ENCODE data around the gene CPB2. TPM values are rescaled to one million over a fixed set of nuclear protein-coding genes. Genes with fewer than 3 reads are reported as not detected.

Gene CPB2
- polyA plus RNA-seq, 1 donor, result 0.10 TPM

DNA sequence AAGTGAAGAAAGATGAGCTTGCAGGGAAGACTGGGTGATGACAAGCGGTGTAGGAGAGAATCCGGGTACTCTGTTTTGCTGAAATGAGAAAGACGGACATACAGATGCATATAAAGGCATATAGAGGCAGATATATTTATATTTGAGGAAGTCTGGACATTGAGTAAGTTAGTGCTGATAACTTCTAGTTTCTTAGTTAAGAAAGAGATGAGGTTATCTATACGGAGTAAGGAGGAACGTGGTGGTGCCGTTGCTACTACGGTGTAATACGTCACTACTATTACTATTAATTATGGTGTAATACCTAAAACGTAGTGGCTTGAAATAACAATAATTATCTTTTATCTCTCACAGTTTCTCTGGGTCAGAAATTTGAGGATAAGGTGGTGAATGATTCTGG, 9.8 kb upstream of the CPB2 start:
- Histone ChIP-seq H3K4me1 (ENCODE audit: control insufficient read depth, insufficient read depth, low read length) (no peaks in the 10 kb centered on the region), H3K4me3 (ENCODE audit: low read length) (no peak overlapping the region), H3K9me3 (ENCODE audit: control insufficient read depth, low read depth, low read length) (no peaks in the 10 kb centered on the region), H3K27ac (ENCODE audit: low read length) (no peak overlapping the region), H3K36me3 (ENCODE audit: control insufficient read depth, insufficient read depth, low read length) (no peaks in the 10 kb centered on the region), H3K27me3 (ENCODE audit: control insufficient read depth, insufficient read depth, low read length) (no peaks in the 10 kb centered on the region)
- WGBS (ENCODE audit: insufficient coverage, low lambda C conversion rate), result no CpG with 5 or more reads among the region's 9 CpGs
- no peak for DNase-seq

DNA sequence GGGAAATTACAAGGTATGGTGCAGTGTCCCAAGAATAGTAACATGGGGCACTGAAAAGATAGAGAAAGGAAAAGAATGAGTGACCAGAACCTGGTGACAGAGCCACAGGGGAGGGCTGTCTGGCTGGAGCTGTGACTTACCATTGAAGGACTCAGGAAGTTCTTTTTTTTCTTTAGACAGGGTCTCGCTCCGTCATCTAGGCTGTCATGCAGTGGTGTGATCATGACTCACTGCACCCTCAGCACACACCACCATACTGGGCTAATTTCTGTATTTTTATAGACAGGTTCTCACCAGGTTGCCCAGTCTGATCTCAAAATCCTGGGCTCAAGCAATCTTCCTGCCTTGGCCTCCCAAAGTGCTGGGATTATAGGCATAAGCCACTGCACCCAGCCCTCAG, 8.8 kb upstream of the CPB2 start:
- Histone ChIP-seq H3K9me3 (ENCODE audit: control insufficient read depth, low read depth, low read length) (no peaks in the 10 kb centered on the region), H3K4me3 (ENCODE audit: low read length) (no peak overlapping the region), H3K27ac (ENCODE audit: low read length) (no peak overlapping the region), H3K4me1 (ENCODE audit: control insufficient read depth, insufficient read depth, low read length) (no peaks in the 10 kb centered on the region), H3K36me3 (ENCODE audit: control insufficient read depth, insufficient read depth, low read length) (no peaks in the 10 kb centered on the region), H3K27me3 (ENCODE audit: control insufficient read depth, insufficient read depth, low read length) (peaks cover 4% of the 10 kb centered on the region)
- no CpG with 5 or more reads among the region's 2 CpGs for WGBS (ENCODE audit: insufficient coverage, low lambda C conversion rate)
- no peak for DNase-seq

DNA sequence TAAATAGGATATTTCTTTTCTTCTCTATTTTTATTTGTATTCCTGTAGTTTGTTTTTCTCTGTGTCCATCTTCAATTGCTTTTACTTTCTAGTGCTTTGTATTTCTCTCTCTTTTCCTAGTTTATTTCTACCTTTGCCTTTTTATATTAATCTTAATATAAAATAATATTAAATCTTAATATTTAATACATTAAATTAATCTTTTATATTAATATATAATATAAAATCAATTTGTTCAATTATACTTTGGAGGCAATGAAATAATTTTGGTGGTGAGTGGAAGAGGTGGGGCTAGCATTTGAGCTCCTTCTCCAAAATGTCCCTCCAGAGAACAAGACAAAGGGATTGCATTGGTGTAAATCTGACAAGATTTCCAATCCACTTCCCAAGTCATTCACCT, 6.3 kb upstream of the CPB2 start:
- Histone ChIP-seq H3K4me3 (ENCODE audit: low read length) (no peak overlapping the region), H3K27ac (ENCODE audit: low read length) (no peak overlapping the region), H3K36me3 (ENCODE audit: control insufficient read depth, insufficient read depth, low read length) (no peaks in the 10 kb centered on the region), H3K27me3 (ENCODE audit: control insufficient read depth, insufficient read depth, low read length) (peaks cover 4% of the 10 kb centered on the region), H3K9me3 (ENCODE audit: control insufficient read depth, low read depth, low read length) (no peaks in the 10 kb centered on the region), H3K4me1 (ENCODE audit: control insufficient read depth, insufficient read depth, low read length) (no peaks in the 10 kb centered on the region)
- no peak for DNase-seq

DNA sequence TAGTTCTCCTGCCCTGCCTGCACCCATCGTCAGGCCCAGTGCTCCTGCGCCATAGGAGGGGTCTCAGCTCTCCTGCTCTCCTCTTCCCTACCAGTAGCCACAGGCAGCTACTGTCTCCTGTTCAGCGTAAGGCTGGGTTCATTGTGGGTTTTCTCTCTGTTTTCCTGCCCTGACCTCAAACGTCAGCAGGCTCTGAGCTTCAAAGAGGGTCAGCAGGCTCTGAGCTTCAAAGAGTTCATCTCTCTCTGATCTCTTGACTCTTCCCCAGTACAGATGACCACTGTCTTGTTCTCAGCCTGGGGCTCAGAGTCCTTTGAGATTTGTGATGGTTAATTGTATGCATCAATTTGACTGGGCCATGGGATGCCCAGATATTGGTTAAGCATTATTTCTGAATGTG, 4.6 kb upstream of the CPB2 start:
- no peaks in the 10 kb centered on the region for H3K4me1 ChIP-seq (ENCODE audit: control insufficient read depth, insufficient read depth, low read length)
- no peak overlapping the region for H3K27ac ChIP-seq (ENCODE audit: low read length)
- H3K4me3 ChIP-seq (ENCODE audit: low read length), result no peak overlapping the region
- WGBS (ENCODE audit: insufficient coverage, low lambda C conversion rate), result no CpG with 5 or more reads among the region's 4 CpGs
- no peaks in the 10 kb centered on the region for H3K36me3 ChIP-seq (ENCODE audit: control insufficient read depth, insufficient read depth, low read length)
- no peaks in the 10 kb centered on the region for H3K9me3 ChIP-seq (ENCODE audit: control insufficient read depth, low read depth, low read length)
- peaks cover 4% of the 10 kb centered on the region for H3K27me3 ChIP-seq (ENCODE audit: control insufficient read depth, insufficient read depth, low read length)
- DNase-seq, result no peak

DNA sequence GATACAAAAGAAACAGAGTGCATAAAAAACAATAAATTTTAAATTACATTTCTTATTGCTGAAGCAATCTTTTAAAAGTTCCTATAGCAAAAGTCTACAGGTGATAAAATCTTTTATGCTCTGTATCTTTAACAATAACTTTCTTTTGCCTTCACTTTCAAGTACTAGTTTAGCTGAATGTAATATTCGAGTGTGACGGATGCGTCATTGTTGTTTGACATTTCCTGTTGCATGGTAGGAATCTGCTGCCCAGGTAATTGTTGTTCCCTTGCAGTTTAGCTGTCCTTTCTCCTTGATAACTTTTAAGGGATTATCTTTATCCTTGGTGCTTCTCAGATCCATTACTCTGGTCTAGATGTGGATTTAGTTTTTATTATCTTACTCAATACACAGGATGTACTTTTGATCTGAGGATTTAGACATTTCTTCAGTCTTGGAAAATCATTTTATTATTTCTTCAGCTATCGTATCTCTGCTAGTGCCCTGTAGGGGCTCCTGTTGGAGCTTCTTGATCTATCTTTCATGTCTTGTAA, 2.1 kb upstream of the CPB2 start:
- Histone ChIP-seq H3K27me3 (ENCODE audit: control insufficient read depth, insufficient read depth, low read length) (peaks cover 4% of the 10 kb centered on the region), H3K27ac (ENCODE audit: low read length) (no peak overlapping the region), H3K36me3 (ENCODE audit: control insufficient read depth, insufficient read depth, low read length) (no peaks in the 10 kb centered on the region), H3K4me3 (ENCODE audit: low read length) (no peak overlapping the region), H3K4me1 (ENCODE audit: control insufficient read depth, insufficient read depth, low read length) (no peaks in the 10 kb centered on the region), H3K9me3 (ENCODE audit: control insufficient read depth, low read depth, low read length) (no peaks in the 10 kb centered on the region)
- DNase-seq, result no peak
- WGBS (ENCODE audit: insufficient coverage, low lambda C conversion rate), result 90% methylated on average over 2 of the region's 4 CpGs

DNA sequence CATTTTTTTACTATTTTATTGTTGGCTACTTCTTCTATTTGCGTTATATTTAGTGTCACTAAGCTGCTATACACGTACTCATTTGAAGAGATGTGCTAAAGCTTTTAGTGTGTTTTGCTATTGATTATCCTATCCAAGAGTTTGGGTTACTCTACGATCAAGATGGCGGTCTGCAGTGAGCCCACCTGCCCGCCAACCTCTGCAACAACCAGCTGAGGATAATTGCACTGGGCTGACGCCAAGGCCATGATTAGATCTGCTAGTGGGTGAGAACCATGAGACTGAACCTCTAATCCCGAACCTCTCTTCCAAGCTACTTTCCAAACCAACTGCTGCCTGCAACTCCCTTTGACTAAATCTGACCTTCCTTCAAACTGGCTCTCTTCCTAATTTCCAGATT, 1.8 kb downstream of the CPB2 start:
- H3K9me3 ChIP-seq (ENCODE audit: control insufficient read depth, low read depth, low read length), result no peaks in the 10 kb centered on the region
- no peak overlapping the region for H3K4me3 ChIP-seq (ENCODE audit: low read length)
- no peak overlapping the region for H3K27ac ChIP-seq (ENCODE audit: low read length)
- H3K36me3 ChIP-seq (ENCODE audit: control insufficient read depth, insufficient read depth, low read length), result no peaks in the 10 kb centered on the region
- H3K27me3 ChIP-seq (ENCODE audit: control insufficient read depth, insufficient read depth, low read length), result no peaks in the 10 kb centered on the region
- DNase-seq, result no peak
- no CpG with 5 or more reads among the region's 7 CpGs for WGBS (ENCODE audit: insufficient coverage, low lambda C conversion rate)
- no peaks in the 10 kb centered on the region for H3K4me1 ChIP-seq (ENCODE audit: control insufficient read depth, insufficient read depth, low read length)

DNA sequence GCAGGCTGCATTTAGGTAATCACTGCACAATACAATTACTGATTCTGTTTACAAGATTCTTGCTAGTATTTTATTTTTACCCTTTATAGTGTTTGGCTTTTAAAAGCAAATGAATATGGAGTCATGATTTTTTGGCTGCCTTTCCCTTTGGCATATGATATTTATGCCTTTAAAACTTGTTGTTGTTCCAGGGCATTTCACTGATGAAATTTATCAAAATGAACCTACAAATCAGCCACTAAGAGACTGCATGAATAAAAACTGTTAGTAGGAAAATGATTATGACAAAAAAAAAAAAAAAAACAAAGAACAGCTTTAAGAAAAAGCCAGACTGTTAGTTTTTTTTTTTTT, 2.6 kb downstream of the CPB2 start:
- Histone ChIP-seq H3K27ac (ENCODE audit: low read length) (no peak overlapping the region), H3K4me3 (ENCODE audit: low read length) (no peak overlapping the region), H3K4me1 (ENCODE audit: control insufficient read depth, insufficient read depth, low read length) (no peaks in the 10 kb centered on the region), H3K9me3 (ENCODE audit: control insufficient read depth, low read depth, low read length) (no peaks in the 10 kb centered on the region), H3K27me3 (ENCODE audit: control insufficient read depth, insufficient read depth, low read length) (no peaks in the 10 kb centered on the region), H3K36me3 (ENCODE audit: control insufficient read depth, insufficient read depth, low read length) (no peaks in the 10 kb centered on the region)
- no peak for DNase-seq

DNA sequence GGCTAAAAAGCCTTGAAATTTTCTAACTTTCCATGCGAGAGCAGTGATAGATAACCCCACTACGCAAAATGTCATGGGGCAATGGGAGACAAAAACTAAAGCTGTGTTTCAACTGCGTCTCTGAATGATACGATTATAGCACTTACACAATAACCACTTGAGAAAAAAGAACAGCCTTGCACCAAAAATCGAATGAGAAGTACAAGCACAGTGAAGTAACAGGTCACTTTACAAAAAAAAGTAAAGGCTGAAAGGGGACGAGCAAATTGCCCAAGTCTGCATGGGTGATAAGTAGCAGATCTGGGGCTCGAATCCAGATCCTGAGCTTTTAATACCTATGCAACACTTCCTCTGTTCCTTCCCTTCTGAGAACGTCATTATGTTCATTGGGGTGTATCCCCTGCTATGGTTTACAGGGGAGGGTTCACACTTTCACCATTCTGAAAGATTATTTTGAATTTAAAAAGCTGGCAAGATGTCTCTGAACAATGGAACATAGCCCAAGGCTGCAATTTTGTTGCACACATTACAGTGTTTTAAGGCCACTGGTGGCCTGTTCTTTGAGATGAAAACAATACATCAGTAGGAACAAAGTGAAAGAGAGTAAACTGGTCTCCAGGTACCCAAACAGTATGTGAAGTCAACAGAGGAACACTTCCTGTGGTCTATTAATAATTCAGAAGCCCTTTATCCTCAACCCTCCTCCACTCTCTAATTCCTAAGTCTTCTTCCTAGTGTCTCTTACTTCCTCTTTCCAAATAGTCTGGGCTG, 3.2 kb downstream of the CPB2 start:
- Histone ChIP-seq H3K27me3 (ENCODE audit: control insufficient read depth, insufficient read depth, low read length) (no peaks in the 10 kb centered on the region), H3K27ac (ENCODE audit: low read length) (no peak overlapping the region), H3K9me3 (ENCODE audit: control insufficient read depth, low read depth, low read length) (no peaks in the 10 kb centered on the region), H3K4me1 (ENCODE audit: control insufficient read depth, insufficient read depth, low read length) (no peaks in the 10 kb centered on the region), H3K4me3 (ENCODE audit: low read length) (no peak overlapping the region), H3K36me3 (ENCODE audit: control insufficient read depth, insufficient read depth, low read length) (no peaks in the 10 kb centered on the region)
- DNase-seq, result no peak
- 0% methylated on average over 1 of the region's 8 CpGs for WGBS (ENCODE audit: insufficient coverage, low lambda C conversion rate)

DNA sequence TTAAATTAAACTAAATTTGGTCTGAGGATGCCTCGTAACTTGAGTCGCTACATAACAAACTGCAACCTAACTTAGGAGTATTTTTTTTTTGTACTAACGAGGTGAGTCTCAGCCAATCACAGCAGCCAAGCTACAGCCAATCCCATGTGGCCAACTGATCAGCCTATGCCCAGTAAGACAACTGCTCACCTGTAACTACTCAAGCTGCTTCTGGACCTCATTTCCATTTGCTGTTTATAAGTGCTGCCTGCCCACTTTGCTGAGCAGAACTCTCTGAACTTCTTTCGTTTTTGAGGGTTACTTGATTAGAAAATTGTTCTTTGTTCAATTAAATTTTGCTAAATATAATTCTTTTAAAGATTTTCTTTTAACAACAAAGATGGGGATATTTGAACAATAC, 3.8 kb downstream of the CPB2 start:
- no peaks in the 10 kb centered on the region for H3K9me3 ChIP-seq (ENCODE audit: control insufficient read depth, low read depth, low read length)
- WGBS (ENCODE audit: insufficient coverage, low lambda C conversion rate), result 100% methylated on average over 3 of the region's 4 CpGs

DNA sequence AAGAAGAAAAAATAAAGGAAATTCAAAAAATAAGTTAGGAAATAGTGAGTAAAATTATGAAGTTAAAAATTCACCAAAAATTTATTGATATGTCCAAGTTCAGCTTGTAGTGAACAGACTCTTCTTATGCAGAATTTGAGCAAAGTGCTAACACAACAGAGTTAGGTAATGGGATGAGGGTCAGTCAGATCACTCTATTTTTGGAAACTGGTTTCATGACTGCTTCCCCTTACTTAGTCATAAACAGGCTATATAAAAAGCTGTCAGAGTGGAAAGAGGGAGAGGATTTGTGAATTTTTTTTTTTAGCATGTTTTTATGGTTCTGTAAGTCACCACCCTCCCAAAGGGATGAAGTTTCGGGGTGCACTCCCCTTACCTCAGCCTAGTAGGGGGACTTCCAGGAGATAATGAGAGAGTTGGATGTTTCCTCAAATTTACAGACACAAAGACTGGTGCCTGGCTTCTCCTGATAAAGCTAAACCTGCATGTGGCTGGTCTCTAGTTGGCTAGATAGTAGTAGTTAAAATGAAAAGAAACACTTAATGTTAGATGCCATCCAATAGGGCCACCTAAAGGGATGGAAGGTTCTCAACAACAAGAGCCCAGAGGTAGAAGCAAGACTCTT, 4.5 kb downstream of the CPB2 start:
- H3K27me3 ChIP-seq (ENCODE audit: control insufficient read depth, insufficient read depth, low read length), result no peaks in the 10 kb centered on the region
- no peaks in the 10 kb centered on the region for H3K4me1 ChIP-seq (ENCODE audit: control insufficient read depth, insufficient read depth, low read length)
- DNase-seq, result no peak
- no peak overlapping the region for H3K4me3 ChIP-seq (ENCODE audit: low read length)
- no peaks in the 10 kb centered on the region for H3K9me3 ChIP-seq (ENCODE audit: control insufficient read depth, low read depth, low read length)
- no peak overlapping the region for H3K27ac ChIP-seq (ENCODE audit: low read length)
- H3K36me3 ChIP-seq (ENCODE audit: control insufficient read depth, insufficient read depth, low read length), result no peaks in the 10 kb centered on the region
- no CpG with 5 or more reads among the region's 1 CpG for WGBS (ENCODE audit: insufficient coverage, low lambda C conversion rate)

More for the DNA sequence above, 3.8 kb downstream of the CPB2 start:
- H3K27ac ChIP-seq (ENCODE audit: low read length), result no peak overlapping the region
- H3K27me3 ChIP-seq (ENCODE audit: control insufficient read depth, insufficient read depth, low read length), result no peaks in the 10 kb centered on the region
- DNase-seq, result no peak
- H3K4me3 ChIP-seq (ENCODE audit: low read length), result no peak overlapping the region
- H3K36me3 ChIP-seq (ENCODE audit: control insufficient read depth, insufficient read depth, low read length), result no peaks in the 10 kb centered on the region
- H3K4me1 ChIP-seq (ENCODE audit: control insufficient read depth, insufficient read depth, low read length), result no peaks in the 10 kb centered on the region

DNA sequence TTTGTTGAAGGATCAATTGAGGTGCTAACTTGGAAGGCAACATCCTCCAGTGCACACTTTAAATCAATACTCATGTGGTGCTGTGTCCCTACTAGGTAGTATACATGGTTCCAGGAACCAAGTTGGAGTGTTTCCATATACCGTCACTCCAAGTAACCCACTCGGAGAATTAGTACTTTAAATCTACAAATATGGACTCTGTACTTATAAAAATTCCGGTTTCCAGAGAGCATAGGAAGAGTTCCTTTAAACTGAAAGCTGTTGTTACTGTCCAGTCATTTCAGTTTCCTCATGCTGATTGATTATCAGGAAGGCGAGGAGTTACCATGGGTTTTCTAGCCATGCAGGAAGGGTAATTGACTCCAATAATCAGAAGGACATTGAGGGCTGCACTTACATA, 7.2 kb downstream of the CPB2 start:
- DNase-seq, result no peak
- Histone ChIP-seq H3K36me3 (ENCODE audit: control insufficient read depth, insufficient read depth, low read length) (no peaks in the 10 kb centered on the region), H3K9me3 (ENCODE audit: control insufficient read depth, low read depth, low read length) (no peaks in the 10 kb centered on the region), H3K27ac (ENCODE audit: low read length) (no peak overlapping the region), H3K4me3 (ENCODE audit: low read length) (no peak overlapping the region), H3K27me3 (ENCODE audit: control insufficient read depth, insufficient read depth, low read length) (no peaks in the 10 kb centered on the region), H3K4me1 (ENCODE audit: control insufficient read depth, insufficient read depth, low read length) (no peaks in the 10 kb centered on the region)
- WGBS (ENCODE audit: insufficient coverage, low lambda C conversion rate), result 81% methylated on average over 3 of the region's 4 CpGs
